ENCODE data around the gene RPS18. TPM values are rescaled to one million over a fixed set of nuclear protein-coding genes. Genes with fewer than 3 reads are reported as not detected.
"Not testable (repeated sequence)": the region's sequence is repeated elsewhere in the genome, so short reads cannot be mapped to it uniquely, and the experiment has no call there.

RPS18 gene
- total and polyA plus RNA-seq, 2 of the 13 experiments (the other 11 are each of a cell fraction or from before 2014, with no cell fraction given), result 3,896 to 5,806 TPM

DNA sequence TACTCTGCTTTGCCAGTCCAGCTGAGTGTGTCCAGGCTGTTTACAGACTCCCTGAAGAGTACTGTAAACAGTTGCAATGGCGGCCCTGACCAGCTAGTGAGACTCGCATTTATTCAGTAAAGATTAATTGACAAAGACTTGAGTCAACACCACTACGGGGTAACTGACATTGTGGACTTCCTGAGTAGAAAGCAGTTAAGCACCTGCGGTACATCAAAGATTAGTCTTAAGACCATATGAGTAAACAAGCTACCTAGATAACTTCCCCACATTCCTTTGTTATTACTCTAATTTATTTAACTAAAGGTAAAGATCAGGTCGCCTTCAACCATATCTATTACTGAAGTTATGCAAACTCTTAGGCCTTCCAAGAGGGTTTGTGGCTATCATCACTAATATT, 12.8 kb upstream of the RPS18 start:
- no peaks in the 10 kb centered on the region for H3K9me3 ChIP-seq (ENCODE audit: low read length)
- ChIA-PET POLR2A (interaction anchor here (2.9 to 7.4 kb wide), 2 partner anchors 9 to 13 kb away, joined by 8 to 44 read pairs; partner anchors contain the start of genes RPS18 and VPS52), CTCF (ENCODE audit: low intra/inter-chr PET ratio, low total read pairs) (no interaction called here)
- DNase-seq (ENCODE audit: low spot score) (no peak), ATAC-seq (no peak), FAIRE-seq (no peak)
- no peak overlapping the region for H3K9ac ChIP-seq (ENCODE audit: insufficient read depth, low read depth, low read length)
- H2AFZ ChIP-seq (ENCODE audit: low read length), result no peak overlapping the region
- no peaks in the 10 kb centered on the region for H4K20me1 ChIP-seq (ENCODE audit: insufficient read depth, low read length)
- intact Hi-C loops (cut with micrococcal nuclease; ENCODE audit: unreplicated experiment), result no loop called here
- no peak overlapping the region for H3K4me3 ChIP-seq (replicated peaks in 1 of 3; ENCODE audit: insufficient read depth in 1 of 3, low read depth in 2 of 3, low read length in 3 of 3)
- WGBS (ENCODE audit: low lambda C conversion rate), result 82% methylated on average over 5 of the region's 5 CpGs
- H3K27ac ChIP-seq (ENCODE audit: extremely low read length, insufficient read depth, low read length), result no peak overlapping the region
- H3K4me2 ChIP-seq (ENCODE audit: low read depth, low read length), result no peak overlapping the region
- peaks cover 9% of the 10 kb centered on the region; the same call in 1 of the 2 replicates for H3K4me1 ChIP-seq (ENCODE audit: insufficient read depth, low read length)
- no peaks in the 10 kb centered on the region for H3K79me2 ChIP-seq (ENCODE audit: insufficient read depth, low read length)
- in situ Hi-C loops (cut with HindIII; ENCODE audit: extremely low pct_ligation_motif_present, low pct_unique_long_range_greater_than_20kb), result no loop called here
- TF ChIP-seq ZNF235 (CRISPR knock-in tag; IDR thresholded peaks at IDR 0.05; ENCODE audit: borderline replicate concordance), result no peak
- no peak for TF ChIP-seq POLR2AphosphoS2 (IDR thresholded peaks at IDR 0.05; ENCODE audit: low read depth, low read length)
- no peak for TF ChIP-seq ZNF512 (CRISPR knock-in tag; IDR thresholded peaks at IDR 0.05)
- TF ChIP-seq MIXL1 (CRISPR knock-in tag; IDR thresholded peaks at IDR 0.05), result no peak
- no peak for TF ChIP-seq ZMYM3 (CRISPR knock-in tag; IDR thresholded peaks at IDR 0.05)
- no peak for TF ChIP-seq ZNF441 (CRISPR knock-in tag; IDR thresholded peaks at IDR 0.05; ENCODE audit: borderline replicate concordance)
- no peak for TF ChIP-seq NR2C2 (CRISPR knock-in tag; IDR thresholded peaks at IDR 0.05; ENCODE audit: borderline replicate concordance)
- TF ChIP-seq, protein P1, sequence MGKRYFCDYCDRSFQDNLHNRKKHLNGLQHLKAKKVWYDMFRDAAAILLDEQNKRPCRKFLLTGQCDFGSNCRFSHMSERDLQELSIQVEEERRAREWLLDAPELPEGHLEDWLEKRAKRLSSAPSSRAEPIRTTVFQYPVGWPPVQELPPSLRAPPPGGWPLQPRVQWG (CRISPR knock-in tag; IDR thresholded peaks at IDR 0.05; ENCODE audit: borderline replicate concordance, low read depth), result no peak
- TF ChIP-seq GZF1 (CRISPR knock-in tag; IDR thresholded peaks at IDR 0.05), result no peak
- H3K36me3 ChIP-seq (replicated peaks in 1 of 2; ENCODE audit: control insufficient read depth in 1 of 2, insufficient read depth in 2 of 2, low read length in 2 of 2), result peaks cover 12 to 38% of the 10 kb centered on the region in 2 experiments
- no peaks in the 10 kb centered on the region for H3K27me3 ChIP-seq (ENCODE audit: control insufficient read depth in 1 of 2, insufficient read depth in 2 of 2, low read length in 2 of 2)
- BruUV-seq (replicated peaks), result no TSS peak

DNA sequence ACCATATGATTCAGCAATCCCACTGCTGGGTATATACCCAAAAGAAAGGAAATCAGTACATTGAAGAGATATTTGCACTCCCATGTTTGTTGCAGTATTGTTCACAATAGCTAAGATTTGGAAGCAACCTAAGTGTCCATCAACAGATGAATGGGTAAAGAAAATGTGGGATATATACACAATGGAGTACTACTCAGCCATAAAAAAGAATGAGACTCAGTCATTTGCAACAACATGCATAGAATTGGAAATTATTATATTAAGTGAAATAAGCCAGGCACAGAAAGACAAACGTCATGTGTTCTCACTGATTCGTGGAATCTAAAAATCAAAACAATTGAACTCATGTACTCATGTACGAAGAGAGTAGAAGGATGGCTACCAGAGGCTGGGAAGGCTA, 9.4 kb upstream of the RPS18 start:
- H3K4me3 ChIP-seq (replicated peaks in 1 of 3; ENCODE audit: insufficient read depth in 1 of 3, low read depth in 2 of 3, low read length in 3 of 3); intact Hi-C loops (cut with micrococcal nuclease; ENCODE audit: unreplicated experiment); H3K4me2 ChIP-seq (ENCODE audit: low read depth, low read length); H3K4me1 ChIP-seq (ENCODE audit: insufficient read depth, low read length); DNase-seq (ENCODE audit: low spot score); H3K79me2 ChIP-seq (ENCODE audit: insufficient read depth, low read length); ATAC-seq; H3K9me3 ChIP-seq (ENCODE audit: low read length); H2AFZ ChIP-seq (ENCODE audit: low read length); FAIRE-seq; BruUV-seq (replicated peaks); H3K27ac ChIP-seq (ENCODE audit: extremely low read length, insufficient read depth, low read length); CTCF ChIA-PET (ENCODE audit: low intra/inter-chr PET ratio, low total read pairs); in situ Hi-C loops (cut with HindIII; ENCODE audit: extremely low pct_ligation_motif_present, low pct_unique_long_range_greater_than_20kb); H3K9ac ChIP-seq (ENCODE audit: insufficient read depth, low read depth, low read length); H4K20me1 ChIP-seq (ENCODE audit: insufficient read depth, low read length); H3K27me3 ChIP-seq (ENCODE audit: control insufficient read depth in 1 of 2, insufficient read depth in 2 of 2, low read length in 2 of 2): not testable (repeated sequence)
- POLR2A ChIA-PET, result interaction anchor here (2.2 to 7.4 kb wide), 2 partner anchors 9 to 13 kb away, joined by 6 to 44 read pairs; partner anchors contain the start of genes RPS18 and VPS52
- 95% methylated on average over 3 of the region's 3 CpGs for WGBS (ENCODE audit: low lambda C conversion rate)
- H3K36me3 ChIP-seq (replicated peaks in 1 of 2; ENCODE audit: control insufficient read depth in 1 of 2, insufficient read depth in 2 of 2, low read length in 2 of 2), result peaks cover 26 to 67% of the 10 kb centered on the region in 2 experiments

Data from HepG2 (cell line).